HG03060 (cell line): ENCODE data around the gene C2CD2L.
"Not testable (repeated sequence)": the region's sequence is repeated elsewhere in the genome, so short reads cannot be mapped to it uniquely, and the experiment has no call there.

Source experiments
- ATAC-seq: cut with Tn5 transposase; IDR thresholded peaks from one replicate; pipeline ENCODE4 v1.9.1; 2021; ENCODE audit warnings: low read depth, moderate number of reproducible peaks; ENCODE audit not compliant: unreplicated experiment

C2CD2L gene

GRCh38 chr11:119113716-119114115 is 6.6 kb downstream of the C2CD2L start:
- no peak for ATAC-seq

GRCh38 chr11:119114351-119114750 is 7.2 kb downstream of the C2CD2L start:
- ATAC-seq: no peak

GRCh38 chr11:119115484-119116234 is 8.5 kb downstream of the C2CD2L start:
- no peak for ATAC-seq

GRCh38 chr11:119116235-119116594 is 9.1 kb downstream of the C2CD2L start:
- ATAC-seq: no peak

GRCh38 chr11:119116601-119117000 is 9.5 kb downstream of the C2CD2L start:
- ATAC-seq: no peak

GRCh38 chr11:119117004-119117706 is 10.0 kb downstream of the C2CD2L start:
- ATAC-seq: no peak

GRCh38 chr11:119118227-119118626 is 11.1 kb downstream of the C2CD2L start:
- ATAC-seq: no peak

GRCh38 chr11:119118946-119119345 is 11.8 kb downstream of the C2CD2L start:
- no peak for ATAC-seq

- ATAC-seq: no peak
Measured at GRCh38 chr11:119120639-119121007, 13.5 kb downstream of the C2CD2L start.

- peak; percentile 86 for ATAC-seq
Measured at GRCh38 chr11:119121008-119121810, 14.1 kb downstream of the C2CD2L start, which contains the start of gene HINFP. TSS of gene HINFP (plus strand) at chr11:119121580. CDS start at chr11:119126945, 5,365 bp downstream.

- ATAC-seq: no peak
Measured at GRCh38 chr11:119121811-119122124, 14.6 kb downstream of the C2CD2L start.

- ATAC-seq: no peak
Measured at GRCh38 chr11:119125821-119126220, 18.7 kb downstream of the C2CD2L start.

- no peak for ATAC-seq
Measured at GRCh38 chr11:119126675-119127268, 19.6 kb downstream of the C2CD2L start.

- no peak for ATAC-seq
Measured at GRCh38 chr11:119130662-119131061, 23.5 kb downstream of the C2CD2L start.

GRCh38 chr11:119134389-119134978 is 27.3 kb downstream of the C2CD2L start:
- no peak for ATAC-seq

GRCh38 chr11:119139276-119139675 is 32.1 kb downstream of the C2CD2L start:
- not testable (repeated sequence) for ATAC-seq

- no peak for ATAC-seq
Measured at GRCh38 chr11:119144825-119145486, 37.8 kb downstream of the C2CD2L start.

- ATAC-seq: no peak
Measured at GRCh38 chr11:119145551-119145950, 38.4 kb downstream of the C2CD2L start.

GRCh38 chr11:119147604-119148333 is 40.6 kb downstream of the C2CD2L start:
- no peak for ATAC-seq

- no peak for ATAC-seq
Measured at GRCh38 chr11:119148720-119149017, 41.5 kb downstream of the C2CD2L start.
